ENCODE measurements around the gene POLR1A. TPM values are rescaled to one million over a fixed set of nuclear protein-coding genes. Genes with fewer than 3 reads are reported as not detected.

POLR1A gene
- polyA plus RNA-seq, 12 donors, result 15.0 to 21.0 (median 18.1) TPM; not detected in 1

GRCh38 chr2:86066007-86066578, 39.6 kb downstream of the POLR1A start:
- no peak for DNase-seq

- DNase-seq, result no peak
These were observed 40.2 kb downstream of the POLR1A start for GRCh38 chr2:86065512-86065911.

- DNase-seq, result no peak
These were observed 41.7 kb downstream of the POLR1A start for GRCh38 chr2:86064006-86064405.

- DNase-seq, result no peak
These were observed 43.6 kb downstream of the POLR1A start for GRCh38 chr2:86062043-86062442.

GRCh38 chr2:86056590-86057331, 48.9 kb downstream of the POLR1A start:
- no peak for DNase-seq

GRCh38 chr2:86055314-86055713, 50.4 kb downstream of the POLR1A start:
- DNase-seq, result no peak

GRCh38 chr2:86054535-86055082, 51.1 kb downstream of the POLR1A start:
- no peak for DNase-seq

GRCh38 chr2:86053166-86053565, 52.5 kb downstream of the POLR1A start:
- DNase-seq, result no peak

GRCh38 chr2:86052676-86053075, 53.0 kb downstream of the POLR1A start:
- no peak for DNase-seq

GRCh38 chr2:86052265-86052664, 53.4 kb downstream of the POLR1A start:
- DNase-seq, result no peak

GRCh38 chr2:86050301-86050700, 55.4 kb downstream of the POLR1A start:
- DNase-seq, result no peak

- DNase-seq, result no peak
These were observed 56.2 kb downstream of the POLR1A start for GRCh38 chr2:86049529-86049928.

- DNase-seq, result no peak
These were observed 56.8 kb downstream of the POLR1A start for GRCh38 chr2:86048888-86049287.

GRCh38 chr2:86048383-86048701, 57.3 kb downstream of the POLR1A start:
- no peak for DNase-seq

GRCh38 chr2:86047575-86048382, 57.9 kb downstream of the POLR1A start:
- DNase-seq, result no peak

GRCh38 chr2:86045541-86045940, 60.1 kb downstream of the POLR1A start:
- DNase-seq, result no peak

- DNase-seq, result no peak
These were observed 61.1 kb downstream of the POLR1A start for GRCh38 chr2:86044614-86045013.

- DNase-seq, result no peak
These were observed 61.6 kb downstream of the POLR1A start for GRCh38 chr2:86044045-86044444.

- no peak for DNase-seq
These were observed 63.2 kb downstream of the POLR1A start for GRCh38 chr2:86042256-86043168.

- DNase-seq, result no peak
These were observed 65.6 kb downstream of the POLR1A start for GRCh38 chr2:86039963-86040655.
